GM12865 (cell line): ENCODE measurements around the gene SSH2.

Experiments
- DNase-seq: peaks from one replicate; pipeline ENCODE4 v3.0.0; 2010; ENCODE audit warnings: low read depth
- H3K4me3 ChIP-seq: 2 replicates; pipeline ENCODE4 v1.5.1; 2011; ENCODE audit warnings: mild to moderate bottlenecking, low read depth, low read length, control low read depth
- TF ChIP-seq, protein P1 (sequence below): IDR thresholded peaks from 2 replicates; pipeline ENCODE4 v1.5.1; 2011; ENCODE audit warnings: low read length, control low read depth, low read depth, inconsistent platforms; ENCODE audit not compliant: insufficient read depth; ENCODE audit errors: missing control alignments

The SSH2 gene

DNA sequence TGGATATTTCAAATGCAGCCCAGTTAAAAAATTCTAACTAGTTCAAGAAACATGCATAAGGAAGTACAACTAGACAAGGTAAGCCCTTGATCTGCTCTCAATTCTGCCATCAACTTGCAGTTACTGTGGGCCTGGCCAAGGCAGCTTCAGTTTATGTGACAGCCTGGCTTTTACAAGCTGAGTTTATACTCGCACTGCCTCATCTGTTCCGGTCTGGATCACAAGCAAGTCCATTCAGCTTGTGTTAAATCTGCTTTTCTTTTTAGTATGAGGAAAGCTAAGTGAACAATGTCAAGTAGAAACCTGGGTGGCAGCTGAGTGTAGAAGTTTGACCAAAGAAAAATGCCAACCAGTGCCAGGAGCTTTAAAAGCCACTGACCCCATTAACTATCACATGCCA lies 230.7 kb downstream of the SSH2 start:
- H3K4me3 ChIP-seq, result no peak overlapping the region
- TF ChIP-seq, protein P1, sequence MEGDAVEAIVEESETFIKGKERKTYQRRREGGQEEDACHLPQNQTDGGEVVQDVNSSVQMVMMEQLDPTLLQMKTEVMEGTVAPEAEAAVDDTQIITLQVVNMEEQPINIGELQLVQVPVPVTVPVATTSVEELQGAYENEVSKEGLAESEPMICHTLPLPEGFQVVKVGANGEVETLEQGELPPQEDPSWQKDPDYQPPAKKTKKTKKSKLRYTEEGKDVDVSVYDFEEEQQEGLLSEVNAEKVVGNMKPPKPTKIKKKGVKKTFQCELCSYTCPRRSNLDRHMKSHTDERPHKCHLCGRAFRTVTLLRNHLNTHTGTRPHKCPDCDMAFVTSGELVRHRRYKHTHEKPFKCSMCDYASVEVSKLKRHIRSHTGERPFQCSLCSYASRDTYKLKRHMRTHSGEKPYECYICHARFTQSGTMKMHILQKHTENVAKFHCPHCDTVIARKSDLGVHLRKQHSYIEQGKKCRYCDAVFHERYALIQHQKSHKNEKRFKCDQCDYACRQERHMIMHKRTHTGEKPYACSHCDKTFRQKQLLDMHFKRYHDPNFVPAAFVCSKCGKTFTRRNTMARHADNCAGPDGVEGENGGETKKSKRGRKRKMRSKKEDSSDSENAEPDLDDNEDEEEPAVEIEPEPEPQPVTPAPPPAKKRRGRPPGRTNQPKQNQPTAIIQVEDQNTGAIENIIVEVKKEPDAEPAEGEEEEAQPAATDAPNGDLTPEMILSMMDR, result no peak
- DNase-seq, result no peak

GRCh38 chr17:29698837-29699236 lies 231.2 kb downstream of the SSH2 start:
- H3K4me3 ChIP-seq, result no peak overlapping the region
- no peak for DNase-seq
- TF ChIP-seq, protein P1, result no peak

- no peak for DNase-seq
Measured at GRCh38 chr17:29698019-29698777, 231.8 kb downstream of the SSH2 start.

GRCh38 chr17:29697371-29697770 lies 232.7 kb downstream of the SSH2 start:
- TF ChIP-seq, protein P1, result no peak
- H3K4me3 ChIP-seq, result no peak overlapping the region
- DNase-seq, result no peak

More at GRCh38 chr17:29698019-29698777, 231.8 kb downstream of the SSH2 start:
- no peak overlapping the region for H3K4me3 ChIP-seq
- TF ChIP-seq, protein P1, result no peak

DNA sequence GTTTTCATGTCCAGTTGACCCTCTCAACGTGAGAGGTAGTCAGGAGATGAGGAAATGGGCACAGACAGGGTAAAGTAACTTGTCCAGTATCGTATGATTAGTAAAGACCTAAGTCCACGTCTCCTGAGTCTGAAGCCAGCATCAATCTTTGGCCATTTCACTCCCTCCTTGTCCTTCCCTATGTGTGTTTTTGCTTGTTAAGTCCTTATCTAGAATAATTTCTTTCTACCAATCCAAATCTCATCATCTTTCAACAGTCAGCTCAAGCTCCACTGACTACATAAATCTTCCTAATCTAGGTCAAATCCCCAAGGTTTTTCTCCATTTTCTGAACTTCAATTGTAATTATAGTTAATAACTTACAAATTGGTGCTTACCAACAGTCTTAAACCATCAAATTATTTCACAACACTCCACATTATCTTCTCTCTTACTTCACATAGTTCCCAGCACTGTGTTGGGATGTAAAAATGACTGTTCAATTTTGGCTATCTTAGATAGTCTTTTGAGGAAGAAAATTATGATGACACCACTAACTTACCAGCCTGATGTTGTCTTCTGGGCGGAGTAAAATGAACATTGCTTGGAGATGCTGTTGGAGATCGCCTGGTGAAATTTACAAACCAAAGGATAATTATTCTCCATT lies 235.0 kb downstream of the SSH2 start:
- H3K4me3 ChIP-seq, result no peak overlapping the region

DNA sequence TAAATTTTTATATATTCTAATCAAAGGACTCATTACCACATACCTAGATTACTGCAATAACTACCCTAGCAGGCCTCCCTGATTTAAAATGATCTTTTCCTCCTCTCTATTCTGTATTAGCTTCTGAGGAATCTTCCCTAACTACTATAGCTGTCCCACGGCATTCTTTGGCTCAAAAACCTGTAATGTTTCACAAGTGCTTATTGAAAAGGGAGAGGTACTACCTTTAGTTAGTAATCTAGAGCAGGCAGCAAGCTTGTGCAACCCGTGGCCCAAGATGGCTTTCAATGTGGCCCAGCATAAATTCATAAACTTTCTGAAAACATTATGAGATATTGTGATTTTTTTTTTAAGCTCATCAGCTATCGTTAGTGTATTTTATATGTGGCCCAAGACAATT lies 236.3 kb downstream of the SSH2 start:
- TF ChIP-seq, protein P1, result no peak
- DNase-seq, result no peak

More for the DNA sequence above, 235.0 kb downstream of the SSH2 start:
- DNase-seq, result no peak
- TF ChIP-seq, protein P1, result no peak

More for the DNA sequence above, 236.3 kb downstream of the SSH2 start:
- H3K4me3 ChIP-seq, result no peak overlapping the region
